GM19372 (cell line): ENCODE data around the gene IQSEC3.
"Not testable (repeated sequence)": the region's sequence is repeated elsewhere in the genome, so short reads cannot be mapped to it uniquely, and the experiment has no call there.

ENCODE experiments used
- ATAC-seq: cut with Tn5 transposase; IDR thresholded peaks from one replicate; pipeline ENCODE4 v1.9.1; 2021; ENCODE audit warnings: mild to moderate bottlenecking, low read depth, moderate library complexity; ENCODE audit not compliant: unreplicated experiment

IQSEC3 gene

DNA sequence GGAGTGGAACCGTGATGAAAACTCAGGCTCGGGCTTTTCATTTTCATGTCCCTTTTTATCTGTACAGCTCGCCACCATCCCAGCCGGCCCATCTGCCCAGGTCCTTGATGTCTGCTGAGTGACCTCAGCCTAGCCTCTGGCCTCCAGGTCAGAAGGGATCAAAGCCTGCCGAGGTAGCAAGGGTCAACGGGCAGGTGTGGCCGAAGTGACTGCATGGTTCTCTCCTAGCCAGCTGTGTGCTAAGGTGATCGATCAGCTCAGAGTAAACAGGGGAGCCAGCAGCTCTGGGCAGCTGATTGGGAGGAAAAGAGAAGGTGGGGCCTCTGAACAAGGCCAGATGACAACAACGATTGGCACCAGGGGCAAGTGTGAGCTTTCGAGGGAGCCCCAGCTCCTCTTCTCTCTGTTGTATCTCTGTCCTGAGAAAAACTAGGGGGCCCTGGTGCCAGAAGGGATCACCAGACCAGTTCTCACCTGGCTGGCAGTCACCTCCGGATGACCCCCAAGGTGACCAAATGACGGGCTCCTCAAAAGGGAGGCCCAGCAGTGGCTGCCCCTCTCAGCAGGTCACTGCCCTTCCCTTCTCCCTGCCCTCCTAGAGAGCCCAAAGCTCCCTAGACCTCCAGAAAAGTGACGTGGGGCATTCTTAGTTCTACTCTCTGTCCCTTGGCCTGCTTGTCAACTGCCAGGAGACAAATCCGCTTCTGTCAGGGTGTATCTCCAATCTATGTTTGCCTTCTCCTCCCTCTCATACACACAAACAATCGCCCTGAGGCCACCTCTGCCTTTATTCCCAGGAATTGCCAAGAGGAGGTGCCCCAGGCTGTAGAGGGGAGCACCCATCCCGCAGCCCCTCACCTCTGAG, 143.9 kb downstream of the IQSEC3 start:
- no peak for ATAC-seq

GRCh38 chr12:211142-211465, 144.5 kb downstream of the IQSEC3 start:
- no peak for ATAC-seq

- ATAC-seq: no peak
These were observed 145.3 kb downstream of the IQSEC3 start for GRCh38 chr12:211639-212414.

- ATAC-seq: no peak
These were observed 145.8 kb downstream of the IQSEC3 start for GRCh38 chr12:212415-212714.

GRCh38 chr12:212715-213526, 146.4 kb downstream of the IQSEC3 start:
- ATAC-seq: no peak

GRCh38 chr12:213527-213932, 147.0 kb downstream of the IQSEC3 start:
- ATAC-seq: no peak

GRCh38 chr12:214003-214741, 147.6 kb downstream of the IQSEC3 start, which contains the start of gene SLC6A12:
Gene SLC6A12, minus strand, starts transcription at chr12:214157. Its CDS starts 4,171 bp downstream, at chr12:209986.
- no peak for ATAC-seq

DNA sequence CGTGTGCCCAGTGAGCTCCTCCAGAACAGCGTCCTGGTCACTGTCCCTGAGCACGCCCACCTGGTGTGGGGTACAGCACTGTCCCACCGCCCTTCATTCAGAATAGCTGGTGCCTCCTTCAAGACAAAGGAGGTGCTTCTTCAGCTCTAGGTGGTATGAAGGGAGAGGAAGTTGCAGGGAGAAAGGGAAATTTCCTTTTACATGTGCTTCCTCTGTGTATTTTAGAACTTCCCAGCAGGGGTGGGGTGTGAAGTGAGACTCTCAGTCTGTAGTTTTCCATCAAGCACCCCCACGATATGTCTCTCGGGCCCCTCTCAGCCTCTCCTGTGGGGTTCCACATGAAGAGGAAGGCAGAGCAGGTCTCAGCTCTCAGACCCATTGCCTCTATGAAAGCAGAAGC, 148.5 kb downstream of the IQSEC3 start:
- ATAC-seq: no peak

- not testable (repeated sequence) for ATAC-seq
These were observed 150.5 kb downstream of the IQSEC3 start for GRCh38 chr12:217029-217428.

DNA sequence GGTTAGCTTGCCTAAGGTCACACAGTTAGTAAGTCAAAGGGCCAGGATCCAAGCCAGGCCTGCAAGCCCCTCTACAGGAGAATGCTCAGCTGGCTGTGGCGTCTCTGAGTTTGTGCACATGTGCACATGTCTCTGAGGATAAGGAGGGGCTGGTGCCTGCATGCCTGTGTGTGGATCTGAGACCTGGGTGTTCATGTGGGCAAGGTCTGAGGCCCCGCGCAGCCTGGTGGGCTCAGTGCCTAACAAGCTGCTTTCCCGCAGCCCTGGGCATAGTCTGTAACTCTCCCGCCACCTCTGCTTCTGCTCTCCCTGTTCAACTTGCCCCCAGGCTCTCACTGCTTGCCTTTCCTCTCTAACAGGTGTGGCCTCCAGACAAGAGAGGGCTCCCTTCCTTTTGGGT, 151.7 kb downstream of the IQSEC3 start:
- ATAC-seq: no peak

- no peak for ATAC-seq
These were observed 152.4 kb downstream of the IQSEC3 start for GRCh38 chr12:218728-219590.

- no peak for ATAC-seq
These were observed 153.4 kb downstream of the IQSEC3 start for GRCh38 chr12:219891-220352.

DNA sequence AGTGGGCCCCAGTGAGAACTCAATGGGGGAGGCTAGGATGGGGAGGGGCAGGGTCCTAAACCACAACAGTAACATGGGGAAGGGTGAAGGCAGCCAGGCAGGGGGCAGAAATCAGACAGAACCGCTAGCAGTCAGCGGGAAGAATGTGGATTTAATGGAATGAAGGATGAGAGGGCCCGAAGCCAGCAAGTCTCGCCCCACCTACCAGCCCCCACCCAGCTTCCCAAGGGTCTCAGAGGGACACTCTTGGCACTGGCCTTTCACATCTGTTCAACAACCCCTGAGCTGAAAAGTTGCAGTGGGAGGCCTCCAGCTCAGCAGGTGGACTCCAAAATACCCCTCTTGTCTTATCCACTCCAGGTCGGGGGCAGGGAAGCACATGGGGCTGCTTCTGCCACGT, 153.9 kb downstream of the IQSEC3 start:
- ATAC-seq: no peak

GRCh38 chr12:220946-221550, 154.5 kb downstream of the IQSEC3 start:
- no peak for ATAC-seq

DNA sequence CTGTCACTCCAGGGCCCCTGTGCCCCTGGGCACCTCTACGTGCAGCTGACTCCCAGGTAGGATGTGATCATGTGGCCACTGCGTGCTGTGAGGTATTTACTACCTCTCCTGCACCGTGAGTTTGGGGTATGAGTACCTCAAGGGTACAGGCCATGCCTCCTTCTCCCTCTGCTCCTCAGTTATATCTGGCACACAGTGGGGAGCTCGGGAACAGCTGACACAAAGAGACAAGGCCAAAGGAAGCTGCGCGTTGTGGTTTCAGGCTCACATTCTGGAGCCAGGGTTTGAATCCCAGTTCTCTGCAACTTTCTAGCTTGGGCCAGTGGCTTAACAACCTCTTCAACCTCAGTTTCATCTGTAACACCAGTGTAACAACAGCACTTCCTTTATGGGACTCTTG, 155.2 kb downstream of the IQSEC3 start:
- no peak for ATAC-seq

- ATAC-seq: no peak
These were observed 157.3 kb downstream of the IQSEC3 start for GRCh38 chr12:223841-224240.

DNA sequence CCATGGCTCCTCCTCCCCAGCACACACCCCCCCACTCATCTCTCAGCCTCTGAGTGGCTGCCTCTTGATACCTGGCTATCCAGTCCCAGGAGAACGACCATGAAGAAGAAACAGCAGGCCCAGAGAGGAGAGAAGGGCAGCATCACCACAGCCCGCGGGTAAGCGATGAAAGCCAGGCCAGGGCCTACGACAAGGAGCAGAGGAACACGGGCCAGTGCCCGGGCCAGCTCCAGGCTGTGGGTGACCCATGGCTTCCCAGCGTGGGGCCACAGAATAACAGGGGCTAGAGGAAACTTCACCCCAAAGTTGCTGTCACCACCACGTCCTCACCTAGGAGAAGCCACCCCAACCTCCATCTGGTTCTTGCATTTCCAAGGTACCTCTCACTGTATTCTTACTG, 157.8 kb downstream of the IQSEC3 start:
- ATAC-seq: no peak

GRCh38 chr12:225012-225411, 158.4 kb downstream of the IQSEC3 start:
- ATAC-seq: no peak

- ATAC-seq: no peak
These were observed 159.8 kb downstream of the IQSEC3 start for GRCh38 chr12:226401-226800.
